ENCODE results near the gene SCNN1A. TPM values are rescaled to one million over a fixed set of nuclear protein-coding genes. Genes with fewer than 3 reads are reported as not detected.

The SCNN1A gene
- total and polyA plus RNA-seq, 12 donors: 0.15 to 1.1 (median 0.42) TPM; not detected in 4

- Histone ChIP-seq H3K4me1 (peaks cover 7 to 27% (median 16%) of the 10 kb centered on the region in 9 donors), H3K9me3 (no peaks in the 10 kb centered on the region), H3K36me3 (no peaks in the 10 kb centered on the region), H3K27ac (no peak overlapping the region), H3K27me3 (no peaks in the 10 kb centered on the region), H3K4me3 (no peak overlapping the region)
- TF ChIP-seq, protein P1, sequence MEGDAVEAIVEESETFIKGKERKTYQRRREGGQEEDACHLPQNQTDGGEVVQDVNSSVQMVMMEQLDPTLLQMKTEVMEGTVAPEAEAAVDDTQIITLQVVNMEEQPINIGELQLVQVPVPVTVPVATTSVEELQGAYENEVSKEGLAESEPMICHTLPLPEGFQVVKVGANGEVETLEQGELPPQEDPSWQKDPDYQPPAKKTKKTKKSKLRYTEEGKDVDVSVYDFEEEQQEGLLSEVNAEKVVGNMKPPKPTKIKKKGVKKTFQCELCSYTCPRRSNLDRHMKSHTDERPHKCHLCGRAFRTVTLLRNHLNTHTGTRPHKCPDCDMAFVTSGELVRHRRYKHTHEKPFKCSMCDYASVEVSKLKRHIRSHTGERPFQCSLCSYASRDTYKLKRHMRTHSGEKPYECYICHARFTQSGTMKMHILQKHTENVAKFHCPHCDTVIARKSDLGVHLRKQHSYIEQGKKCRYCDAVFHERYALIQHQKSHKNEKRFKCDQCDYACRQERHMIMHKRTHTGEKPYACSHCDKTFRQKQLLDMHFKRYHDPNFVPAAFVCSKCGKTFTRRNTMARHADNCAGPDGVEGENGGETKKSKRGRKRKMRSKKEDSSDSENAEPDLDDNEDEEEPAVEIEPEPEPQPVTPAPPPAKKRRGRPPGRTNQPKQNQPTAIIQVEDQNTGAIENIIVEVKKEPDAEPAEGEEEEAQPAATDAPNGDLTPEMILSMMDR (IDR thresholded peaks at IDR 0.05): no peak
- WGBS, 2 donors: 83 to 94% methylated on average over 16 of the region's 16 CpGs
- ATAC-seq (no peak), DNase-seq (no peak)
- intact Hi-C loops (cut with DNase I): no loop called here
Measured at GRCh38 chr12:6318440-6318879, 56.9 kb downstream of the SCNN1A start.

DNA sequence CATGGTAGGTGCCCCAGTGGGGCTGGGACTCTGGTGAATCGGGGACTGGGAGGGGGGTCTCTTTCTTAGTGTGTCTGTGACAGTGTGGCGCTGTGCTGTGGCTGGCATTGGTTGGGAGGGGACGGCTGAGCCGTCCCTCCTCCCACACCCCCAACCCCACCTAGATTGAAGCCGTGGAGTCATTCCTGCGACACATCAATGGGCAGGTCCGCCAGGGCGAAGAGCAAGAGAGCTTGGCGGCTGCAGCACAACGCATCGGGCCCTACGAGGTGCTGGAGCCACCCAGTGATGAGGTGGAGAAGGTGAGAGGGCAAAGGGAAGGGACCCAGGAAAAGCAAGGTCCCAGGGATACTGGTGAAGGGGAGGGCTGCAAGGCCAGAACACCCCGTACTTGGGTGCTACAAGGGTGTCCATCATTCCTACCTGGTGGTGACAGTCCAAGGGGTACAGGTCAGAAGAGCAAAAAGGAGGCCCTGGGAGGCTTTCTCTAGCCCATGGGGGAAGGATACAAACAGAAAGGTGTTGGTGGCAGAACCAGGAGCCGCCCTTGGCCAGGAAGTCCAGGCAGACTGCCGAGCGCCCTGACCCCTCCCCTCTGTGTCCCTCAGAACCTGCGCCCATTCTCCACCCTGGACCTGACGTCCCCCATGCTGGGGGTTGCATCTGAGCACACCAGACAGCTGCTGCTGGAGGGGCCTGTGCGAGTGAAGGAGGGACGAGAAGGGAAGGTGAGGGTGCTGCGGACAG is 57.5 kb downstream of the SCNN1A start:
- whole genome bisulfite sequencing, 2 donors: 82 to 88% methylated on average over 21 of the region's 21 CpGs
- Histone ChIP-seq H3K27me3 (no peaks in the 10 kb centered on the region), H3K36me3 (no peaks in the 10 kb centered on the region), H3K4me1 (peaks cover 7 to 21% (median 11%) of the 10 kb centered on the region in 9 donors), H3K4me3 (no peak overlapping the region), H3K9me3 (no peaks in the 10 kb centered on the region), H3K27ac (no peak overlapping the region)
- TF ChIP-seq, protein P1 (IDR thresholded peaks at IDR 0.05): no peak
- ATAC-seq (peak in 1 of 8 donors; percentile 3), DNase-seq (no peak)
- intact Hi-C loops (cut with DNase I): no loop called here

DNA sequence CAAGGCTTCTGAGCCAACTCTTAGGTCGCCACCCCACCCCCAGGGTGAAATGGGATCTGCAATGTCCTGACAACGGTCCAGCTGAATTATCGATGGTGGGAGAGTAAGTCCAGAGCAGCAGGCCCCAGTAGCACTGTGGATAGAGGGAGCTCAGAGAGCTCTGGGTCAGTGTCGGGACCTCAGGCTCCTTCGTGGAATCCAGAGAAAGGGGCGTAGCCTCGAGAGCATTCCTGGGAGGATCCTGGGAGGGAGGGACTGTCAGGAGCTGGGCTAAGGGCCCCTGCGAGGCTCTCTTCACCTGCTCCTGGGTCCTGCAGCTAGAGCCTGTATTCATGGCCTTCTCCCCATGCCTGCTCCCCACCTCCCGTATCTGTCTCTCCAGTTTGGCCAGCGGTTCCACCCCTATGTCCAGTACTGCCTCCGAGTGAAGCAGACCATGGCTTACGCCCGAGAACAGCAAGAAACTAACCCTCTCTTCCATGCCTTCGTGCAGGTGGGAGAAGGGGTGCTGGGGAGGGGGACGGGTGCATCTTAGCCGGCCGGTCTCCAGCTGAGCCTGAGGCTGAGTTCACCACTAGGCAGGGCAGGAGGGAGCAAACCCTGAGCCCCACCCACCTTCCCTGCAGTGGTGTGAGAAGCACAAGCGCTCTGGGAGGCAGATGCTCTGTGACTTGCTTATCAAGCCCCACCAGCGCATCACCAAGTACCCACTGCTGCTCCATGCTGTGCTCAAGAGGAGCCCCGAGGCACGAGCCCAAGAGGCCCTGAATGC is 58.3 kb downstream of the SCNN1A start:
- no peaks in the 10 kb centered on the region for H3K36me3 ChIP-seq
- TF ChIP-seq, protein P1 (IDR thresholded peaks at IDR 0.05): no peak
- H3K9me3 ChIP-seq: no peaks in the 10 kb centered on the region
- 83 to 87% methylated on average over 21 of the region's 21 CpGs for WGBS, 2 donors
- H3K4me1 ChIP-seq: peaks cover 2 to 14% (median 4%) of the 10 kb centered on the region in 9 donors
- H3K27ac ChIP-seq: no peak overlapping the region
- no peak for ATAC-seq
- no peak for DNase-seq
- no peak overlapping the region for H3K4me3 ChIP-seq
- intact Hi-C loops (cut with DNase I): no loop called here
- H3K27me3 ChIP-seq: no peaks in the 10 kb centered on the region

GRCh38 chr12:6315704-6316597 is 59.4 kb downstream of the SCNN1A start:
- intact Hi-C loops (cut with DNase I): no loop called here
- WGBS, 2 donors: 93 to 94% methylated on average over 14 to 17 of the region's 17 CpGs
- DNase-seq: no peak

More at GRCh38 chr12:6315704-6316597, 59.4 kb downstream of the SCNN1A start:
- H3K36me3 ChIP-seq: no peaks in the 10 kb centered on the region
- H3K4me1 ChIP-seq: peaks cover 0 to 6% (median 0%) of the 10 kb centered on the region in 9 donors
- H3K4me3 ChIP-seq: no peak overlapping the region
- no peak for ATAC-seq
- peaks cover 0 to 7% (median 4%) of the 10 kb centered on the region in 7 donors for H3K27me3 ChIP-seq
- no peak overlapping the region for H3K27ac ChIP-seq
- H3K9me3 ChIP-seq: no peaks in the 10 kb centered on the region
- TF ChIP-seq, protein P1 (IDR thresholded peaks at IDR 0.05): no peak
